Gastrocnemius medialis (tissue), 4 donors: Measurements from ENCODE around the gene ZSWIM4. TPM values are rescaled to one million over a fixed set of nuclear protein-coding genes. Genes with fewer than 3 reads are reported as not detected.

Experiments used
- ATAC-seq, 2 donors: fragments of 150-250 bp; one replicate each; pipeline ENCODE4 v1.9.1; 2016
- DNase-seq, 2 donors: peaks; one replicate each; pipeline ENCODE4 v3.0.0-alpha.2; 2019
- H3K27ac ChIP-seq, 4 donors: fragments of 200-600 bp; sonication (generic); 1 replicate in 1 of 4; 2 replicates in 3 of 4; pipeline ENCODE4 v1.5.1; 2016 to 2018; ENCODE audit warnings: mild to moderate bottlenecking in 2 of 4, moderate library complexity in 1 of 4
- H3K27me3 ChIP-seq, 3 donors: fragments of 200-600 bp; sonication (generic) in 2 of 3; 1 replicate in 1 of 3; 2 replicates in 2 of 3; pipeline versions ENCODE4 v1.5.1 to v1.6.0; 2016 to 2019; ENCODE audit warnings: mild to moderate bottlenecking in 1 of 3, moderate library complexity in 1 of 3
- H3K36me3 ChIP-seq, 2 donors: fragments of 200-600 bp; sonication (generic) in 1 of 2; one replicate each; pipeline ENCODE4 v1.5.1; 2017 to 2018
- H3K4me1 ChIP-seq, 2 donors: fragments of 200-600 bp; sonication (generic) in 1 of 2; one replicate each; pipeline ENCODE4 v1.5.1; 2016 to 2017; ENCODE audit warnings: mild to moderate bottlenecking in 2 of 2
- H3K4me3 ChIP-seq, 4 donors: fragments of 200-600 bp; sonication (generic) in 3 of 4; 1 replicate in 1 of 4; 2 replicates in 3 of 4; pipeline ENCODE4 v1.5.1; 2016 to 2019; ENCODE audit warnings: mild to moderate bottlenecking in 2 of 4
- H3K9me3 ChIP-seq, 3 donors: fragments of 200-600 bp; sonication (generic) in 2 of 3; 1 replicate in 1 of 3; 2 replicates in 2 of 3; pipeline ENCODE4 v1.5.1; 2016 to 2019
- POLR2A ChIP-seq, 2 donors: fragments of 450-650 bp; IDR thresholded peaks; one replicate each; pipeline ENCODE4 v1.6.1; 2017; ENCODE audit warnings: antibody characterized with exemption in 2 of 2, mild to moderate bottlenecking in 2 of 2, moderate library complexity in 2 of 2
- in situ Hi-C, 4 donors: fragments of 200-750 bp; cut with MboI; loops; one replicate each; pipeline versions ENCODE4 v1.15.0 to v1.8.0; 2017; ENCODE audit warnings: low sequenced_read_pairs in 4 of 4
- intact Hi-C: fragments of 100-400 bp; cut with DNase I; formaldehyde crosslinking; loops from one replicate; pipeline ENCODE4 v1.15.1; 2023; ENCODE audit warnings: low total_unique reads
- total RNA-seq, 4 donors: library from RNA; depleted of rRNA; stranded (reverse); fragments of >200 nt; gene quantifications; one replicate each; pipeline versions ENCODE4 v1.1.0 to v1.2.3, GENCODE V29; 2016
- TF ChIP-seq, protein P1 (sequence below), 5 experiments: fragments of 450-650 bp in 3 of 5; fragments of 200-600 bp in 2 of 5; sonication (generic) in 2 of 5; IDR thresholded peaks in 4 of 5; conservative IDR thresholded peaks in 1 of 5; 1 replicate in 4 of 5; 2 replicates in 1 of 5; pipeline ENCODE4 v1.5.1; 2016 to 2019; ENCODE audit warnings: antibody characterized with exemption in 5 of 5, mild to moderate bottlenecking in 3 of 5, moderate library complexity in 3 of 5

Gene ZSWIM4
- total RNA-seq, 4 donors from 2014 or later, result 3.9 to 6.3 (median 5.0) TPM

DNA sequence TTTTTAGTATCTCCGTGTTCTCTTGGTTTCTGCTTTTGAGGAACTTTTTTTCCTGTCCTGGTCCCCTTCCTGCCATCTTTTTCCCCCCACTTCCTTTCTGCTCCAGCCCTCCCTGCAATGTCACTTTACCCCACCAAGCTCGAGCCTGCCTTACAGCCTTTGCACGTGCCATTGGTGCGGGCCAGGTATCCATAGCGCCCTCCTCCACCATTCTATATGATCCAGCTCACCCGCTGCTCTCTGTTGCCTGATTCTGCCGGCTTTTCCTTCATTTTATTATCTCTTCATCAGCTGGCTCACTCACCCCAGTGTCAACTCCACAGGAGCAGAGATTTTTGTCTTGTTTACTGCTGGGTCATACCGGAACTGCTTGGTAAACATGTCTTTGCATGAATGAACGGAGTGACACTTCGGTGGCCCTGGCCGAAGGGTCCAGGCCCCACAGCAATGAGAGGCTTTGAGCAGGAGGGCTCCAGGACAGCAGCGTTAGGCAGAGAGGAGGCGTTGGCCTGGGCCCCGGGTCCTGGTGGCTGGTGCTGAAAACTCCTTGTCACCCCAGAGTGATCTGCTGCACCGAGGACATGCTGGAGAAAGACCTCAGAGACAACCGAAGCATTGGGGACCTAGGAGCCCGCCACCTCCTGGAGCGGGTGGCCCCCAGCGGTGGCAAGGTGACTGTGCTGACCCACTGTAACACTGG is 29.7 kb upstream of the ZSWIM4 start:
- Histone ChIP-seq H3K36me3 (peaks cover 0 to 52% of the 10 kb centered on the region in 2 donors), H3K27me3 (no peaks in the 10 kb centered on the region), H3K4me1 (peaks cover 8 to 9% of the 10 kb centered on the region in 2 donors), H3K4me3 (peak overlapping the region; percentile 67 to 83 (median 72)), H3K9me3 (no peaks in the 10 kb centered on the region), H3K27ac (peak overlapping the region; percentile 65 to 80 (median 76))
- DNase-seq (no peak), ATAC-seq (no peak)
- intact Hi-C loops, result loop anchor here (2.0 kb wide), 1 partner anchor 17 kb away; no protein-coding TSS in a partner anchor
- in situ Hi-C loops, result no loop called here
- no peak for TF ChIP-seq POLR2A (IDR thresholded peaks at IDR 0.05)

DNA sequence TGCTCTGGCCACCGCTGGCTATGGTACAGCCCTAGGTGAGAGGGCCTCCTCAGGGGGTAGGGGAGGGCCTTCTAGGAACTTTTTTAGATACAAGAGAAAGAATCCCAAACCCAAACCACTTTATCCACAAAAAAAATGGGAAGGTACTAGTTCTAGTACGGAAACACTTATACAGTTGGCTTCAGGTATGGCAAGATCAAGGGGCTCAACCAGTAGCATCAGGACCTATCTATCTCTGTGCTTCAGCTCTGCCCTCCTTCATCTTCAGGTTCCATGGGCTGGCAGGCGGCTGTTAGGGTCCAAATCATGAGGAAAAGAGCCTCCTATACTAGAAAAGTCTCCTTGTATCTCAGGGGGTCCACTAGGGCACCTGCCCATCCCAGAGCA is 29.2 kb upstream of the ZSWIM4 start:
- Histone ChIP-seq H3K36me3 (peaks cover 0 to 52% of the 10 kb centered on the region in 2 donors), H3K27ac (peak overlapping the region in 1 of 4 donors; percentile 80), H3K4me3 (no peak overlapping the region), H3K4me1 (peaks cover 8 to 9% of the 10 kb centered on the region in 2 donors), H3K27me3 (no peaks in the 10 kb centered on the region), H3K9me3 (no peaks in the 10 kb centered on the region)
- no peak for ATAC-seq
- in situ Hi-C loops (no loop called here), intact Hi-C loops (no loop called here)
- TF ChIP-seq, protein P1, sequence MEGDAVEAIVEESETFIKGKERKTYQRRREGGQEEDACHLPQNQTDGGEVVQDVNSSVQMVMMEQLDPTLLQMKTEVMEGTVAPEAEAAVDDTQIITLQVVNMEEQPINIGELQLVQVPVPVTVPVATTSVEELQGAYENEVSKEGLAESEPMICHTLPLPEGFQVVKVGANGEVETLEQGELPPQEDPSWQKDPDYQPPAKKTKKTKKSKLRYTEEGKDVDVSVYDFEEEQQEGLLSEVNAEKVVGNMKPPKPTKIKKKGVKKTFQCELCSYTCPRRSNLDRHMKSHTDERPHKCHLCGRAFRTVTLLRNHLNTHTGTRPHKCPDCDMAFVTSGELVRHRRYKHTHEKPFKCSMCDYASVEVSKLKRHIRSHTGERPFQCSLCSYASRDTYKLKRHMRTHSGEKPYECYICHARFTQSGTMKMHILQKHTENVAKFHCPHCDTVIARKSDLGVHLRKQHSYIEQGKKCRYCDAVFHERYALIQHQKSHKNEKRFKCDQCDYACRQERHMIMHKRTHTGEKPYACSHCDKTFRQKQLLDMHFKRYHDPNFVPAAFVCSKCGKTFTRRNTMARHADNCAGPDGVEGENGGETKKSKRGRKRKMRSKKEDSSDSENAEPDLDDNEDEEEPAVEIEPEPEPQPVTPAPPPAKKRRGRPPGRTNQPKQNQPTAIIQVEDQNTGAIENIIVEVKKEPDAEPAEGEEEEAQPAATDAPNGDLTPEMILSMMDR (IDR thresholded peaks at IDR 0.05 in 4 of 5, conservative IDR thresholded peaks at IDR 0.05 in 1 of 5), result no peak
- no peak for TF ChIP-seq POLR2A (IDR thresholded peaks at IDR 0.05)
- DNase-seq, result no peak

DNA sequence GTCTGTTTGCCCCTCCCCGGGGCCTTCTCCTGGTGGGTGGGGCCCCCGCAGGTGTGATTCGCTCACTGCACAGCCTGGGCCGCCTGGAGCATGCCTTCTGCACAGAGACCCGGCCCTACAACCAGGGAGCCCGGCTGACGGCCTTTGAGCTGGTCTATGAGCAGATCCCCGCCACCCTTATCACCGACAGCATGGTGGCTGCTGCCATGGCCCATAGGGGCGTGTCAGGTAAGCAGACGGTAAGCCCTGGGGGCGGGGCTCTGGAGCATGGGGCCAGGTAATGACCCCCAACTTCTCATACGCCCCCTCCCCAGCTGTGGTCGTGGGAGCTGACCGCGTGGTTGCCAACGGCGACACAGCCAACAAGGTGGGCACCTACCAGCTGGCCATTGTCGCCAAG is 26.7 kb upstream of the ZSWIM4 start:
- TF ChIP-seq, protein P1 (IDR thresholded peaks at IDR 0.05 in 4 of 5, conservative IDR thresholded peaks at IDR 0.05 in 1 of 5), result no peak
- no peak for TF ChIP-seq POLR2A (IDR thresholded peaks at IDR 0.05)
- Histone ChIP-seq H3K9me3 (no peaks in the 10 kb centered on the region), H3K4me3 (no peak overlapping the region), H3K4me1 (peaks cover 8 to 9% of the 10 kb centered on the region in 2 donors), H3K27me3 (no peaks in the 10 kb centered on the region), H3K27ac (no peak overlapping the region), H3K36me3 (peaks cover 0 to 37% of the 10 kb centered on the region in 2 donors)
- ATAC-seq, result no peak
- no peak for DNase-seq
- intact Hi-C loops (no loop called here), in situ Hi-C loops (no loop called here)

DNA sequence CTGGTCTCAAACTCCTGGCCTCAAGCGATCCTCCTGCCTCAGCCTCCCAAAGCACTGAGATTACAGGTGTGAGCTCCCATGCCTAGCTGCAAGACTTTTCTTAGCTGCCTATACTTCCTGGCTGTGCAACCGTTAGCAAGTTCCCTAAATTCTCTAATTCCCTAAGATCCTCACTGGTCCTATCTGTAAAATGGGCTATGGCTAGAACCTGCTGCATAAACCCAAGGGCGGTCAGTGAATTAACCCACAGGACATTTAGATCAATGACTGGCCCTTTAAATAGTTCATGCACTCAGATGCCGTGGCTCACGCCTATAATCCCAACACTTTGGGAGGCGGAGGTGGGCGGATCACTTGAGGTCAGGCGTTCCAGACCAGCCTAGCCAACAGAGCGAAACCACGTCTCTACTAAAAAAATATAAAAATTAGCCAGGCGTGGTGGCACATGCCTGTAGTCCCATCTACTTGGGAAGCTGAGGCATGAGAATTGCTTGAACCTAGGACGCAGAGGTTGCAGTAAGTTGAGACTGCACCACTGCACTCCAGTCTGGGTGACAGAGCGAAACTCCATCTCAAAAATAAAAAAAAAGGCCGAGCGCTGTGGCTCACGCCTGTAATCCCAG is 25.1 kb upstream of the ZSWIM4 start:
- H3K27me3 ChIP-seq, result no peaks in the 10 kb centered on the region
- no peak overlapping the region for H3K4me3 ChIP-seq
- no peak overlapping the region for H3K27ac ChIP-seq
- intact Hi-C loops, result no loop called here
- H3K9me3 ChIP-seq, result no peaks in the 10 kb centered on the region
- TF ChIP-seq POLR2A (IDR thresholded peaks at IDR 0.05), result no peak
- TF ChIP-seq, protein P1 (IDR thresholded peaks at IDR 0.05 in 4 of 5, conservative IDR thresholded peaks at IDR 0.05 in 1 of 5), result no peak
- ATAC-seq (no peak), DNase-seq (no peak)
- peaks cover 11 to 14% of the 10 kb centered on the region in 2 donors for H3K4me1 ChIP-seq
- peaks cover 0 to 37% of the 10 kb centered on the region in 2 donors for H3K36me3 ChIP-seq
- in situ Hi-C loops, result loop anchor here in 1 of 4 donors (10.0 kb wide), 1 partner anchor 95 kb away; no protein-coding TSS in a partner anchor
